Lower leg skin (tissue), 3 donors: ENCODE measurements around the gene SMAD6.

Experiments
- CTCF ChIP-seq, 3 donors: fragments of 450-650 bp; IDR thresholded peaks; one replicate each; pipeline ENCODE4 v1.5.1; 2016; ENCODE audit warnings: antibody characterized with exemption in 3 of 3, mild to moderate bottlenecking in 3 of 3, moderate library complexity in 2 of 3
- POLR2A ChIP-seq, 2 donors: fragments of 450-650 bp; IDR thresholded peaks; one replicate each; pipeline ENCODE4 v1.6.1; 2016 to 2017; ENCODE audit warnings: antibody characterized with exemption in 2 of 2, mild to moderate bottlenecking in 1 of 2, moderate library complexity in 1 of 2

- TF ChIP-seq CTCF (IDR thresholded peaks at IDR 0.05) (no peak), POLR2A (IDR thresholded peaks at IDR 0.05) (no peak)
Measured at GRCh38 chr15:66696770-66697169, 5.3 kb upstream of the SMAD6 start.
